Esophagus muscularis mucosa (tissue), 3 donors: ENCODE results near the gene RAE1.

Experiments used
- POLR2AphosphoS5 ChIP-seq, 2 donors: sonication (generic); formaldehyde crosslinking; IDR thresholded peaks; one replicate each; pipeline ENCODE4 v1.6.1; 2017; ENCODE audit warnings: antibody characterized with exemption in 2 of 2
- TF ChIP-seq, protein P1 (sequence below), 3 experiments: fragments of 200-600 bp in 2 of 3; fragments of 450-650 bp in 1 of 3; sonication (generic) in 2 of 3; IDR thresholded peaks; one replicate each; pipeline ENCODE4 v1.5.1; 2017 to 2019; ENCODE audit warnings: antibody characterized with exemption in 3 of 3, mild to moderate bottlenecking in 2 of 3, moderate library complexity in 1 of 3

DNA sequence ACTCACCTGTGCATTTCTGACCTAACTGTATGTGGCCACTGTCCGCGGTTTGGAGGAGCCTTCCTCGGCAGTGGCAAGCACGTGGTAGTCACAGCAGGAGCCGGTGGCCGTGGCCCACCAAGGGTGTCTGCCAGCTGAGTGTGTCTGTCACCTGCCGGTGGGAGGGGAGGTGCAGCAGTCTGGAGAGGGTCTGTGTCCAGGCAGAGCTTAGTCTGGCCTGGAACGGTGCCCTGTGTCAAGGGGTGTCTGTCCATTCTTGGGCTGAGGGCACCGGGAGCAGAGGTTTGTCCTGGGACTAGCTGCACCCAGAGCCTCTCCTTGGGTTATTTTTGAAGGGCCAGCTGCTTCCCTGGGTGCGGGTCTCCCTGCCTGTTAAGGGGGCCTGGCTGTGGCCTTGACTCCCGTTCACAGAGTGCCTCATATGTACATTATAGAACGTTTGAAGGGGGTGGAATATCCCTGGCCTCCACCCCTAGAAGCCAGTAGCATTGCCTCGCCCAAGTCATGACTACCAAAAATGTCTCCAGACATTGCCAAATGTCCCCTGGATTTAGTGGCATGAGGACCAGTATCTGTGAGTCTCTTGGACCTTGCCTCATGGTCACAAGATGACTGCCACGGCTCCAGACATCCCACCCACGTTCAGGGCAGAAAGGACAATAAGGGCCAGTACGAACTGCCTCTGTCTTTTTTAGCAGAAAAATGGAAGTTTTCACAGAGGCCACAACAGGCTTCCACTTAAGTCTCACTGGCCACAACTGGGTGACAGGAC is 45.3 kb downstream of the RAE1 start:
- TF ChIP-seq, protein P1, sequence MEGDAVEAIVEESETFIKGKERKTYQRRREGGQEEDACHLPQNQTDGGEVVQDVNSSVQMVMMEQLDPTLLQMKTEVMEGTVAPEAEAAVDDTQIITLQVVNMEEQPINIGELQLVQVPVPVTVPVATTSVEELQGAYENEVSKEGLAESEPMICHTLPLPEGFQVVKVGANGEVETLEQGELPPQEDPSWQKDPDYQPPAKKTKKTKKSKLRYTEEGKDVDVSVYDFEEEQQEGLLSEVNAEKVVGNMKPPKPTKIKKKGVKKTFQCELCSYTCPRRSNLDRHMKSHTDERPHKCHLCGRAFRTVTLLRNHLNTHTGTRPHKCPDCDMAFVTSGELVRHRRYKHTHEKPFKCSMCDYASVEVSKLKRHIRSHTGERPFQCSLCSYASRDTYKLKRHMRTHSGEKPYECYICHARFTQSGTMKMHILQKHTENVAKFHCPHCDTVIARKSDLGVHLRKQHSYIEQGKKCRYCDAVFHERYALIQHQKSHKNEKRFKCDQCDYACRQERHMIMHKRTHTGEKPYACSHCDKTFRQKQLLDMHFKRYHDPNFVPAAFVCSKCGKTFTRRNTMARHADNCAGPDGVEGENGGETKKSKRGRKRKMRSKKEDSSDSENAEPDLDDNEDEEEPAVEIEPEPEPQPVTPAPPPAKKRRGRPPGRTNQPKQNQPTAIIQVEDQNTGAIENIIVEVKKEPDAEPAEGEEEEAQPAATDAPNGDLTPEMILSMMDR (IDR thresholded peaks at IDR 0.05) = no peak
- TF ChIP-seq POLR2AphosphoS5 (IDR thresholded peaks at IDR 0.05) = no peak
